Umbilical cord (tissue), 2 donors: ENCODE measurements around the gene ANKRD13C. TPM values are rescaled to one million over a fixed set of nuclear protein-coding genes. Genes with fewer than 3 reads are reported as not detected.

Experiments used
- DNase-seq: peaks from one replicate; pipeline ENCODE4 v3.0.0-alpha.2; 2015; ENCODE audit warnings: low spot score
- total RNA-seq: library from RNA; depleted of rRNA; stranded (reverse); fragments of >200 nt; gene quantifications from one replicate; pipeline ENCODE4 v1.2.3, GENCODE V29; 2014; ENCODE audit warnings: low replicate concordance; ENCODE audit not compliant: insufficient read depth

The ANKRD13C gene
- total RNA-seq, 1 donor from 2014 or later: 59.0 TPM

- no peak for DNase-seq
Measured at GRCh38 chr1:70220015-70220414, 134.5 kb downstream of the ANKRD13C start.

DNA sequence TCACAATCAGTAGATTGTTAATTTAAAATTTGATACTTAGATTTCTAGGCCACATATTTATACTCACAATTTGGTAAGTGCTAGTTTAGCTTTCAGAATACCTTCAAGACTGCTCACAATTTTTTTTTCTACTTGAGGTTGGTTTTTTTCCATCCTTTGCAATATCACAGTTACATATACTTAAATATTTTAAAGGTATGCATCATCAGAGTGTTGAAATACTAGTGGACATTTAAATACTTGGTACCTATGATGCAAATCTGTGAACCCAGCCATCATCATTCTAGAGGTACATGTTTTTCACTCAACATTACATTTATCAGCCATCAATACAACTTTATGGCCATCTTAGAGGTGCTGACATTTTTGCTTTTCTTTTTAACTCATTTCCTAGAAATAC is 143.0 kb downstream of the ANKRD13C start:
- DNase-seq: no peak

DNA sequence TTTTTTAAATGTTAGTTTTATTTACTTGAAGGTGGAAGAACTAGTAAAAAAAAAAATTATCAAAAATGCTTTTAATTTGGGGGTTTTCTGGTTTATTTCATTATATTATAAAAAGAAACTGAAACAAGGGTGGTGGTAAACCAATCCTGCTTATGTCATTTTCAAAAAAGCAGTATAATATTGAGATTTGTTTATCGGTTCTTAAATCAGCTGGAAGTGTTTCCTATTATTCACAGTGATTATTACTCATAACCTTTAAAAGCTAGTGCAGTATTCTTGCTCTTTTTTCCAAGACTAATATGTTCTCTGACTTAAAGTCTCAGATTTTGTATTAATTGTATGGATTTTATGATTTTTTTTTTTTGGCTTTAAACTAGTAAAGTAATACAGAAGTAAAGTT is 143.7 kb downstream of the ANKRD13C start:
- no peak for DNase-seq

Other genes with a start within 250 kb of the ANKRD13C start
- gene LRRC40, start 149.1 kb downstream of the ANKRD13C start, total RNA-seq: 17.1 TPM
- gene SRSF11, start 133.3 kb downstream of the ANKRD13C start, total RNA-seq: 146 TPM
- 3.4 TPM for gene CTH, start 56.5 kb upstream of the ANKRD13C start, total RNA-seq